Mesenchymal stem cell (in vitro differentiated cells and primary cell): ENCODE results near the gene CTDSP2.

ENCODE experiments used
- DNase-seq: peaks from one replicate; pipeline ENCODE4 v3.0.0-alpha.2; 2013
- H2AFZ ChIP-seq: one replicate; pipeline ENCODE4 v1.6.1; 2013; ENCODE audit warnings: low read depth, mild to moderate bottlenecking, control low read depth, inconsistent platforms, low read length, moderate library complexity
- H2AK5ac ChIP-seq: 2 replicates; pipeline ENCODE4 v1.6.1; 2013; ENCODE audit warnings: low read length, moderate library complexity, mild to moderate bottlenecking, inconsistent platforms; ENCODE audit not compliant: severe bottlenecking
- H2BK120ac ChIP-seq: one replicate; pipeline ENCODE4 v1.6.1; 2013; ENCODE audit warnings: low read depth, mild to moderate bottlenecking, inconsistent platforms, low read length, moderate library complexity
- H2BK12ac ChIP-seq, 2 experiments: one replicate each; pipeline ENCODE4 v1.6.1; 2013; ENCODE audit warnings: inconsistent platforms in 2 of 2, low read length in 2 of 2, mild to moderate bottlenecking in 2 of 2, moderate library complexity in 2 of 2, control low read depth in 1 of 2
- H2BK15ac ChIP-seq: one replicate; pipeline ENCODE4 v1.6.1; 2013; ENCODE audit warnings: mild to moderate bottlenecking, low read depth, inconsistent platforms; ENCODE audit not compliant: poor library complexity, severe bottlenecking
- H2BK5ac ChIP-seq: 2 replicates; pipeline ENCODE4 v1.6.1; 2013; ENCODE audit warnings: low read depth, mild to moderate bottlenecking, low read length, control low read depth, inconsistent platforms; ENCODE audit not compliant: poor library complexity, severe bottlenecking
- H3K14ac ChIP-seq, 2 experiments: one replicate each; pipeline ENCODE4 v1.6.1; 2013; ENCODE audit warnings: inconsistent platforms in 2 of 2, low read length in 2 of 2, control low read depth in 1 of 2, mild to moderate bottlenecking in 1 of 2, moderate library complexity in 1 of 2
- H3K18ac ChIP-seq, 2 experiments: one replicate each; pipeline ENCODE4 v1.6.1; 2013; ENCODE audit warnings: inconsistent platforms in 2 of 2, low read length in 2 of 2, control low read depth in 1 of 2, low read depth in 1 of 2, mild to moderate bottlenecking in 1 of 2
- H3K23ac ChIP-seq, 2 experiments: one replicate each; pipeline ENCODE4 v1.6.1; 2013; ENCODE audit warnings: inconsistent platforms in 2 of 2, low read length in 2 of 2, mild to moderate bottlenecking in 2 of 2, moderate library complexity in 2 of 2, control low read depth in 1 of 2
- H3K27ac ChIP-seq: 2 replicates; pipeline ENCODE4 v1.5.1; 2013; ENCODE audit warnings: mild to moderate bottlenecking, moderate library complexity, low read length, control low read depth, inconsistent platforms; ENCODE audit not compliant: poor library complexity, severe bottlenecking
- H3K27me3 ChIP-seq, 2 experiments: 2 replicates each; pipeline versions ENCODE4 v1.6.1 to v1.7.0; 2013; ENCODE audit warnings: low read length in 2 of 2, mild to moderate bottlenecking in 2 of 2, moderate library complexity in 2 of 2, control low read depth in 1 of 2, inconsistent platforms in 1 of 2; ENCODE audit not compliant: control insufficient read depth in 1 of 2, insufficient read depth in 1 of 2
- H3K36me3 ChIP-seq, 2 experiments: 2 replicates each; pipeline versions ENCODE4 v1.6.1 to v1.7.0; 2013; ENCODE audit warnings: low read length in 2 of 2, control low read depth in 1 of 2, inconsistent platforms in 1 of 2, low read depth in 1 of 2, mild to moderate bottlenecking in 1 of 2; ENCODE audit not compliant: insufficient read depth in 2 of 2, control insufficient read depth in 1 of 2
- H3K4ac ChIP-seq, 2 experiments: one replicate each; pipeline ENCODE4 v1.6.1; 2013; ENCODE audit warnings: inconsistent platforms in 2 of 2, low read length in 2 of 2, mild to moderate bottlenecking in 2 of 2, moderate library complexity in 2 of 2, control low read depth in 1 of 2, low read depth in 1 of 2
- H3K4me1 ChIP-seq: 2 replicates; pipeline ENCODE4 v1.6.1; 2013; ENCODE audit warnings: low read depth, low read length, control low read depth; ENCODE audit not compliant: control insufficient read depth, insufficient read depth
- H3K4me2 ChIP-seq: 2 replicates; pipeline ENCODE4 v1.6.1; 2013; ENCODE audit warnings: low read length, mild to moderate bottlenecking, inconsistent platforms; ENCODE audit not compliant: poor library complexity, severe bottlenecking
- H3K4me3 ChIP-seq, 2 experiments: 2 replicates each; pipeline versions ENCODE4 v1.5.1 to v1.7.0; 2013; ENCODE audit warnings: low read length in 2 of 2, mild to moderate bottlenecking in 2 of 2, control low read depth in 1 of 2, low read depth in 1 of 2; ENCODE audit not compliant: insufficient read depth in 1 of 2
- H3K79me1 ChIP-seq: replicated peaks from 2 replicates; pipeline ENCODE4 v1.6.1; 2013; ENCODE audit warnings: mild to moderate bottlenecking, control low read depth, low read length, inconsistent platforms; ENCODE audit not compliant: poor library complexity, severe bottlenecking
- H3K9ac ChIP-seq: 2 replicates; pipeline ENCODE4 v1.7.0; 2013; ENCODE audit warnings: mild to moderate bottlenecking, low read length, moderate library complexity
- H3K9me3 ChIP-seq: 2 replicates; pipeline ENCODE4 v1.7.0; 2013; ENCODE audit warnings: mild to moderate bottlenecking, low read length; ENCODE audit not compliant: control insufficient read depth
- H4K8ac ChIP-seq: one replicate; pipeline ENCODE4 v1.6.1; 2013; ENCODE audit warnings: inconsistent platforms, mild to moderate bottlenecking, low read length, moderate library complexity
- H4K91ac ChIP-seq: one replicate; pipeline ENCODE4 v1.6.1; 2013; ENCODE audit warnings: mild to moderate bottlenecking, low read length, inconsistent platforms
- WGBS: methylation state at CpG from one replicate; pipeline ENCODE4 v1.1.7; 2013; ENCODE audit warnings: mixed read lengths; 5-methylcytosine and 5-hydroxymethylcytosine counted together

Gene CTDSP2

GRCh38 chr12:57891542-57892228, 45.2 kb upstream of the CTDSP2 start:
- Histone ChIP-seq H3K4me2 (no peak overlapping the region), H3K9me3 (no peaks in the 10 kb centered on the region), H2BK15ac (peak overlapping the region; percentile 38), H3K4me1 (peaks cover 33% of the 10 kb centered on the region), H3K27ac (no peak overlapping the region), H2BK12ac (peak overlapping the region; percentile 73 to 86), H2BK120ac (peak overlapping the region; percentile 37), H3K18ac (peak overlapping the region in 1 of 2 experiments; percentile 73), H3K4me3 (no peak overlapping the region), H3K27me3 (no peaks in the 10 kb centered on the region), H2AFZ (no peak overlapping the region), H3K14ac (no peak overlapping the region), H3K23ac (no peak overlapping the region), H3K9ac (peak overlapping the region; percentile 4), H3K79me1 (peaks cover 8% of the 10 kb centered on the region), H2AK5ac (no peak overlapping the region), H2BK5ac (no peak overlapping the region), H3K36me3 (no peaks in the 10 kb centered on the region), H3K4ac (no peak overlapping the region), H4K8ac (no peak overlapping the region), H4K91ac (no peak overlapping the region)
- no peak for DNase-seq
- WGBS: 99% methylated on average over 6 of the region's 6 CpGs

- H2BK15ac ChIP-seq: peak overlapping the region; percentile 78
- H2AFZ ChIP-seq: no peak overlapping the region
- no peaks in the 10 kb centered on the region for H3K9me3 ChIP-seq
- H3K27ac ChIP-seq: no peak overlapping the region
- peak overlapping the region; percentile 90 for H4K91ac ChIP-seq
- peak overlapping the region; percentile 35 for H4K8ac ChIP-seq
- peak overlapping the region; percentile 4 to 67 for H3K18ac ChIP-seq
- H2BK120ac ChIP-seq: peak overlapping the region; percentile 56
- peak overlapping the region; percentile 64 to 89 for H3K4ac ChIP-seq
- H3K23ac ChIP-seq: no peak overlapping the region
- no peaks in the 10 kb centered on the region for H3K36me3 ChIP-seq
- H2BK12ac ChIP-seq: peak overlapping the region; percentile 94
- DNase-seq: no peak
- WGBS: 91% methylated on average over 11 of the region's 14 CpGs
- H2AK5ac ChIP-seq: peak overlapping the region; percentile 9
- H2BK5ac ChIP-seq: no peak overlapping the region
- peak overlapping the region in 1 of 2 experiments; percentile 37 for H3K4me3 ChIP-seq
- H3K9ac ChIP-seq: peak overlapping the region; percentile 85
- H3K4me2 ChIP-seq: no peak overlapping the region
- no peaks in the 10 kb centered on the region for H3K27me3 ChIP-seq
- peaks cover 25% of the 10 kb centered on the region for H3K4me1 ChIP-seq
- H3K14ac ChIP-seq: no peak overlapping the region
- H3K79me1 ChIP-seq: peaks cover 3% of the 10 kb centered on the region
Observed at GRCh38 chr12:57890191-57891115, 43.9 kb upstream of the CTDSP2 start.

- no peak overlapping the region for H3K4me2 ChIP-seq
- H3K18ac ChIP-seq: peak overlapping the region; percentile 52 to 78
- no peak overlapping the region for H2BK5ac ChIP-seq
- peak overlapping the region; percentile 85 for H3K9ac ChIP-seq
- no peaks in the 10 kb centered on the region for H3K9me3 ChIP-seq
- H3K14ac ChIP-seq: peak overlapping the region in 1 of 2 experiments; percentile 37
- DNase-seq: peak; percentile 70
- peaks cover 20% of the 10 kb centered on the region for H3K4me1 ChIP-seq
- no peak overlapping the region for H2AK5ac ChIP-seq
- peak overlapping the region; percentile 80 to 94 for H2BK12ac ChIP-seq
- H2AFZ ChIP-seq: peak overlapping the region; percentile 3
- peak overlapping the region; percentile 38 for H4K8ac ChIP-seq
- peak overlapping the region; percentile 8 for H2BK15ac ChIP-seq
- 88% methylated on average over 10 of the region's 10 CpGs for WGBS
- H3K4me3 ChIP-seq: peak overlapping the region in 1 of 2 experiments; percentile 64
- H3K23ac ChIP-seq: no peak overlapping the region
- peak overlapping the region; percentile 42 to 89 for H3K4ac ChIP-seq
- peak overlapping the region; percentile 76 for H2BK120ac ChIP-seq
- H3K36me3 ChIP-seq: no peaks in the 10 kb centered on the region
- H4K91ac ChIP-seq: peak overlapping the region; percentile 90
- H3K27ac ChIP-seq: no peak overlapping the region
- peaks cover 2% of the 10 kb centered on the region for H3K79me1 ChIP-seq
- H3K27me3 ChIP-seq: no peaks in the 10 kb centered on the region
Observed at GRCh38 chr12:57889500-57889989, 43.0 kb upstream of the CTDSP2 start.
